Ovary (tissue), 9 donors: ENCODE data around the gene MTERF4. TPM values are rescaled to one million over a fixed set of nuclear protein-coding genes. Genes with fewer than 3 reads are reported as not detected.

Experiments used
- DNase-seq, 5 donors: peaks; one replicate each; pipeline ENCODE4 v3.0.0-alpha.2; 2019 to 2020
- H3K27ac ChIP-seq, 2 donors: fragments of 200-600 bp; one replicate each; pipeline versions ENCODE4 v1.5.1 to v1.8.0; 2019 to 2022
- H3K27me3 ChIP-seq: fragments of 200-600 bp; one replicate; pipeline ENCODE4 v1.8.0; 2022
- H3K36me3 ChIP-seq: fragments of 200-600 bp; sonication (generic); one replicate; pipeline ENCODE4 v1.5.1; 2019
- H3K4me1 ChIP-seq: one replicate; pipeline ENCODE4 v1.8.1; 2013; ENCODE audit warnings: mild to moderate bottlenecking, moderate library complexity; ENCODE audit not compliant: insufficient read depth
- H3K4me3 ChIP-seq: fragments of 200-600 bp; sonication (generic); one replicate; pipeline ENCODE4 v1.5.1; 2017
- H3K9me3 ChIP-seq, 2 donors: fragments of 200-600 bp in 1 of 2; sonication (generic) in 1 of 2; one replicate each; pipeline versions ENCODE4 v1.5.1 to v1.8.1; 2013 to 2019; ENCODE audit warnings: mild to moderate bottlenecking in 1 of 2, moderate library complexity in 1 of 2
- EP300 ChIP-seq: sonication (generic); formaldehyde crosslinking; IDR thresholded peaks from one replicate; pipeline ENCODE4 v1.6.1; 2017; ENCODE audit warnings: antibody characterized with exemption
- POLR2A ChIP-seq: fragments of 450-650 bp; IDR thresholded peaks from one replicate; pipeline ENCODE4 v1.6.1; 2017; ENCODE audit warnings: antibody characterized with exemption, mild to moderate bottlenecking, moderate library complexity
- WGBS, 3 donors: extraction: QIAGEN DNeasy Blood & Tissue Kit in 1 of 3; methylation state at CpG; one replicate each; pipeline versions ENCODE4 v1.1.5 to v1.1.7; 2013 to 2017; 5-methylcytosine and 5-hydroxymethylcytosine counted together
- intact Hi-C, 4 donors: fragments of 100-400 bp; cut with DNase I; formaldehyde crosslinking; loops; one replicate each; pipeline versions ENCODE4 v1.11.0 to v1.15.1; 2022 to 2023
- polyA plus RNA-seq, 2 donors: library from polyadenylated mRNA; stranded (reverse); fragments of 200-250 nt in 1 of 2; fragments of 350-450 nt in 1 of 2; fragmentation: Illumina TruSeq in 1 of 2; extraction: RNeasy Lipid Tissue Mini Kit (QIAGEN cat#74804) in 1 of 2; gene quantifications; one replicate each; pipeline ENCODE4 v1.2.3, GENCODE V29; 2013 to 2014
- total RNA-seq, 7 donors: library from RNA; depleted of rRNA in 2 of 7; stranded (reverse); fragments of >200 nt in 2 of 7; fragmentation: NEBNext Ultra II Directional in 3 of 7; extraction: Animal tissue kit (Norgen Biotek cat#: 25700) in 3 of 7; gene quantifications; one replicate each; pipeline versions ENCODE4 v1.1.0 to v1.2.4, GENCODE V29; 2016 to 2023
- TF ChIP-seq, protein P1 (sequence below), 3 donors: fragments of 450-650 bp in 2 of 3; fragments of 200-600 bp in 1 of 3; IDR thresholded peaks; one replicate each; pipeline versions ENCODE4 v1.5.1 to v1.8.0; 2016 to 2022; ENCODE audit warnings: antibody characterized with exemption in 3 of 3, mild to moderate bottlenecking in 1 of 3
- donor health status: DM: no; HTN: no; CAD: no; lungs with moderate emphysema.
- donor health status: DM: no; HTN: no; CAD: no.
- donor health status: Bipolar disorder and iron deficiency.
- donor health status: DM: yes; HTN: yes; CAD: no.
- donor health status: DM: no; HTN: no; CAD: no.
- donor health status: DM: yes; HTN: yes; CAD: no.

Gene MTERF4
- total and polyA plus RNA-seq, 9 donors, result 24.8 to 60.7 (median 41.6) TPM

DNA sequence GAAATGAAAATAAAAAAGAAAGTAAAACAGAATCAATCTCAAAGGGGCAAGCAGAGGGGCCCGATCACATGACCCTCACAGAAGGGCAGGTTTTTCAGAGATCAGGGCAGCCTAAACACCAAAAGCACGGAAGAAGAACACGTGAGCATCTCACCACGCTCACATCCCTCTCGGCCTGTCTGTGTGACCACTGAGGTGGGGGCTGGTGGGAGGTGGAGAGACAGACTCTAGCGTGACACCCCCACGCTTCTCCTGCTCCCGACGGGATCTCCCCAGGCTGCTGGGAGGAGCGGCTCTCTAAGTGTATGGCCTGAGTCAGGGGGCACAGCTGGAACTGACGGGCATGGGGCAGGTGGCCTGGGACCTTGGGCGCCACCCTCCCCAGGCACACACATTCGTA is 23.5 kb upstream of the MTERF4 start:
- no peak overlapping the region for H3K4me3 ChIP-seq
- intact Hi-C loops, result no loop called here
- H3K27ac ChIP-seq, result no peak overlapping the region
- TF ChIP-seq, protein P1, sequence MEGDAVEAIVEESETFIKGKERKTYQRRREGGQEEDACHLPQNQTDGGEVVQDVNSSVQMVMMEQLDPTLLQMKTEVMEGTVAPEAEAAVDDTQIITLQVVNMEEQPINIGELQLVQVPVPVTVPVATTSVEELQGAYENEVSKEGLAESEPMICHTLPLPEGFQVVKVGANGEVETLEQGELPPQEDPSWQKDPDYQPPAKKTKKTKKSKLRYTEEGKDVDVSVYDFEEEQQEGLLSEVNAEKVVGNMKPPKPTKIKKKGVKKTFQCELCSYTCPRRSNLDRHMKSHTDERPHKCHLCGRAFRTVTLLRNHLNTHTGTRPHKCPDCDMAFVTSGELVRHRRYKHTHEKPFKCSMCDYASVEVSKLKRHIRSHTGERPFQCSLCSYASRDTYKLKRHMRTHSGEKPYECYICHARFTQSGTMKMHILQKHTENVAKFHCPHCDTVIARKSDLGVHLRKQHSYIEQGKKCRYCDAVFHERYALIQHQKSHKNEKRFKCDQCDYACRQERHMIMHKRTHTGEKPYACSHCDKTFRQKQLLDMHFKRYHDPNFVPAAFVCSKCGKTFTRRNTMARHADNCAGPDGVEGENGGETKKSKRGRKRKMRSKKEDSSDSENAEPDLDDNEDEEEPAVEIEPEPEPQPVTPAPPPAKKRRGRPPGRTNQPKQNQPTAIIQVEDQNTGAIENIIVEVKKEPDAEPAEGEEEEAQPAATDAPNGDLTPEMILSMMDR (IDR thresholded peaks at IDR 0.05), result no peak
- TF ChIP-seq POLR2A (no peak), EP300 (no peak)
- H3K36me3 ChIP-seq, result no peaks in the 10 kb centered on the region
- 85 to 91% (median 88%) methylated on average over 13 of the region's 13 CpGs for WGBS, 3 donors
- DNase-seq, result peak in 1 of 5 donors; percentile 10
- H3K27me3 ChIP-seq, result no peaks in the 10 kb centered on the region
- no peaks in the 10 kb centered on the region for H3K4me1 ChIP-seq
- H3K9me3 ChIP-seq, result no peaks in the 10 kb centered on the region

DNA sequence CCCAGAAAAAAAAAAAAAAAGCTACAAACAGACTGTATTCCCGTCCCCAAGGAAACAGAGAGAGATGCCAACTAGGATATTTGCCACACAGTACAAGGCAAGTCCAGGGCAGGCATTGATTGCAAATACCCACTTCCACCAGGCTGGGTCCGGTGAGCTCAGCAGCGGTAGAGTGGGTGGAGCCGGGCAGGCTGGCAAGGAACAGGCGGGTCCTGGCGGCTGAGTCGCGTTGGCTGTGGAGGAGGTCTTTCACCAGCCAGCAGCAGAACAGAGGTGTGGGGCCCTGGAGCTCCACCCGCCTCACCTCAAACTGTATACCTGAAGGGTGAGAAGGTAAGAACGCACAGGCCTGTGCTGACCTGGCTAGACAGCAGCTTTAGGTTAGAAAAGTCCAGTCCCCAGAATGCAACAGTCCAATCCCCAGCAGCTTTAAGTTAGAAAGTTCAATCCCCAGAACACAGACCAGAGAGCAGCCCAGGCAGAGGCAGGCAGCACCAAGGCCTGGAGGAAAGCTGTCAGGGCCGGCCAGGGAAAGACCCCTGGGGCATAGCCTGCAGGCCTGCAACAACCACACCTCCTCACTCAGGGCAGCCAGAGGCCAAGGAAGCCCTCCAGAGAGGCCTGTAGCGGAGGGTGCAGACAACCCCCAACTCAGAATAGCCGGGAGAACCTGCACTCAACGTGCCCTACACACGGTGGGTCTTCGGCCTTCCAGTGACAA is 21.9 kb upstream of the MTERF4 start:
- no peak overlapping the region for H3K4me3 ChIP-seq
- H3K27me3 ChIP-seq, result no peaks in the 10 kb centered on the region
- intact Hi-C loops, result no loop called here
- no peaks in the 10 kb centered on the region for H3K4me1 ChIP-seq
- no peaks in the 10 kb centered on the region for H3K9me3 ChIP-seq
- no peak overlapping the region for H3K27ac ChIP-seq
- no peaks in the 10 kb centered on the region for H3K36me3 ChIP-seq
- peak in 1 of 5 donors; percentile 22 for DNase-seq
- TF ChIP-seq, protein P1 (IDR thresholded peaks at IDR 0.05), result no peak
- TF ChIP-seq POLR2A (no peak), EP300 (no peak)
- 91 to 93% (median 91%) methylated on average over 16 of the region's 16 CpGs for WGBS, 3 donors

DNA sequence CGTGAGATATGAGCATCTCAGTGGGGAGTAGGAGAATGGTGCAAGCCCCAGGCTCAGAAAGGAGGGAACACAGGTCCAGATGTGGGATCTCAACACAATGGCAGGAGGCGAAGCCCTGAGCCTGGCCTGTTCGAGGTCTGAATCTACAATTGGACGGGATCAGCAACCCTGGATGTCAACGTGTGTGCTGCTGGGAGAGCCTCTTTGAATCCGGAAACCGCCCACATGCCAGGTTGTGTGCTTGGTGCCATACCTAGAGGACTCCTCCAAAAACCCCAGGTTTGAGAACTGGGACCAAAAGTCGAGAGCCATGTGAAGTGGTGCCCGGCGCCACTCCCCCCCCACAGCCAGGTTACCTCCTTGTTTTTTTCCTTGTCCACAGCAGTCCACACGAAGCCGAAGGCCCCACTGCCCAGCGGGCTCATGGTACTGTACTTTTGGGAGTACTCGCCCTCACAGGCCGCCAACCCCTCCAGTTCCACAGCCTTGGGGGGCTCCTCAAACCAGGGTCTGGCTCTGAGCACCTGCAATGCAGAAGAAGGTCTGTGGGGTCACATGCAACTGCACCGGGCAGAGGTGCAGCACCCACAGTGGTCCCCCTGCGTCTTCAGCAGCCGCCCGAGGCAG is 20.4 kb upstream of the MTERF4 start:
- no peaks in the 10 kb centered on the region for H3K4me1 ChIP-seq
- H3K9me3 ChIP-seq, result no peaks in the 10 kb centered on the region
- H3K27ac ChIP-seq, result no peak overlapping the region
- H3K4me3 ChIP-seq, result no peak overlapping the region
- intact Hi-C loops, result no loop called here
- 92 to 93% (median 92%) methylated on average over 19 of the region's 19 CpGs for WGBS, 3 donors
- no peaks in the 10 kb centered on the region for H3K27me3 ChIP-seq
- no peaks in the 10 kb centered on the region for H3K36me3 ChIP-seq
- DNase-seq, result no peak
- TF ChIP-seq, protein P1 (IDR thresholded peaks at IDR 0.05), result no peak
- TF ChIP-seq EP300, result no peak
- TF ChIP-seq POLR2A, result no peak

DNA sequence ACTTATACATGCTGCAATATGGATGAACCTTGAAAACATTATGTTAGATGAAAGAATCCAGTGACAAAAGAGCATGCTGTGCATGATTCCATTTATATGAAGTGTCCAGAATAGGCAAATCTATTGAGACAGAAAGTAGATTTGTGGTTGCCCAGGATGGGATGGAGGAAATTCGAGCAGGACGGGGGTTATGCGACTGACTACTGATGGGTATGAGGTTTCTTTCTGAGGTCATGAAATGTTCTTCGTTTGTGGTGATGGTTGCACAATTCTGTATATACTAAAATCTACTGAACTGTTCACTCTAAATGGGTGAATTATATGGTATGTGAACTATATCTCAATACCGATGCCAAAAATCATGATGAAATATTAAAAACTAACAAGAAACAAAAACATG is 18.9 kb upstream of the MTERF4 start:
- Histone ChIP-seq H3K27me3 (no peaks in the 10 kb centered on the region), H3K27ac (no peak overlapping the region), H3K36me3 (no peaks in the 10 kb centered on the region), H3K9me3 (no peaks in the 10 kb centered on the region), H3K4me3 (no peak overlapping the region), H3K4me1 (no peaks in the 10 kb centered on the region)
- no peak for DNase-seq
- intact Hi-C loops, result no loop called here
- WGBS, 3 donors, result 93 to 96% (median 93%) methylated on average over 5 of the region's 5 CpGs
- TF ChIP-seq POLR2A, result no peak
- TF ChIP-seq, protein P1 (IDR thresholded peaks at IDR 0.05), result no peak
- TF ChIP-seq EP300, result no peak
